Peyer's patch (tissue), 4 donors: Measurements from ENCODE around the gene SCUBE1. TPM values are rescaled to one million over a fixed set of nuclear protein-coding genes. Genes with fewer than 3 reads are reported as not detected.

Experiments
- DNase-seq, 3 donors: peaks; one replicate each; pipeline ENCODE4 v3.0.0-alpha.2; 2017 to 2019
- H3K27ac ChIP-seq, 4 donors: fragments of 200-600 bp; sonication (generic); one replicate each; pipeline ENCODE4 v1.5.1; 2016 to 2019
- H3K27me3 ChIP-seq, 2 donors: fragments of 200-600 bp; sonication (generic); one replicate each; pipeline ENCODE4 v1.5.1; 2019
- H3K36me3 ChIP-seq, 3 donors: fragments of 200-600 bp; sonication (generic); one replicate each; pipeline ENCODE4 v1.5.1; 2016 to 2019
- H3K4me1 ChIP-seq, 4 donors: fragments of 200-600 bp; sonication (generic); one replicate each; pipeline ENCODE4 v1.5.1; 2016 to 2019
- H3K4me3 ChIP-seq, 4 donors: fragments of 200-600 bp; sonication (generic); 1 replicate in 3 of 4; 2 replicates in 1 of 4; pipeline ENCODE4 v1.5.1; 2016 to 2019; ENCODE audit warnings: mild to moderate bottlenecking in 1 of 4
- H3K9me3 ChIP-seq, 4 donors: fragments of 200-600 bp; sonication (generic); one replicate each; pipeline ENCODE4 v1.5.1; 2016 to 2019; ENCODE audit warnings: mild to moderate bottlenecking in 1 of 4
- CTCF ChIP-seq, 6 experiments: fragments of 450-650 bp in 4 of 6; fragments of 200-600 bp in 2 of 6; sonication (generic) in 1 of 6; IDR thresholded peaks; one replicate each; pipeline ENCODE4 v1.5.1; 2017 to 2019; ENCODE audit warnings: antibody characterized with exemption in 6 of 6, mild to moderate bottlenecking in 3 of 6, moderate library complexity in 1 of 6
- POLR2A ChIP-seq, 2 donors: fragments of 450-650 bp; IDR thresholded peaks; one replicate each; pipeline ENCODE4 v1.5.1; 2017; ENCODE audit warnings: antibody characterized with exemption in 2 of 2, mild to moderate bottlenecking in 2 of 2, moderate library complexity in 2 of 2
- total RNA-seq, 4 donors: library from RNA; depleted of rRNA; stranded (reverse); fragments of >200 nt; gene quantifications; one replicate each; pipeline ENCODE4 v1.1.0, GENCODE V29; 2016

SCUBE1 gene
- total RNA-seq, 4 donors from 2014 or later = 1.6 to 47.9 (median 7.9) TPM

- Histone ChIP-seq H3K4me3 (no peak overlapping the region), H3K36me3 (no peaks in the 10 kb centered on the region), H3K27ac (no peak overlapping the region), H3K4me1 (no peaks in the 10 kb centered on the region), H3K9me3 (no peaks in the 10 kb centered on the region), H3K27me3 (no peaks in the 10 kb centered on the region)
- TF ChIP-seq POLR2A (IDR thresholded peaks at IDR 0.05) (no peak), CTCF (IDR thresholded peaks at IDR 0.05) (no peak)
- DNase-seq = no peak
Observed at GRCh38 chr22:43230571-43230970, 112.6 kb downstream of the SCUBE1 start.

DNA sequence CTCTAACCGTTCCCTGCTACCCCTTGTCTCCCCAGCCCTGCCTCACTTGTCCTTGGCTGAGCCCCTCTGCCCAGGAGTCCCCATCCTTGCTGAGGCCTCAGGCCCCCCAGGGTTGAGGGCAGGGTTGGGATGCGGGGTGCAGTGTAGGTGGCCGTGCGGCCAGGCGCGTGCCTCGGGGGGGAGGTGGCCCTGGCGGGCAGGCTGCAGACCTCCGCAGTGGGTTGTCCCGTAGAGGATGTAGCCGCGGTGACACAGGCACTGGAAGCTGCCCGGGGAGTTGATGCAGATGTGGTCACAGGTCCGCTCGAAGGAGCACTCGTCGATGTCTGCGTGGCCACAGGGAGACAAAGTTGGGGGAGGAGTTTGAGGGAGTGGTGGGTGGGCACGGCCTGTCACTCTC, 114.3 kb downstream of the SCUBE1 start:
- no peaks in the 10 kb centered on the region for H3K9me3 ChIP-seq
- TF ChIP-seq CTCF (IDR thresholded peaks at IDR 0.05) (no peak), POLR2A (IDR thresholded peaks at IDR 0.05) (no peak)
- no peaks in the 10 kb centered on the region for H3K4me1 ChIP-seq
- H3K4me3 ChIP-seq = no peak overlapping the region
- no peaks in the 10 kb centered on the region for H3K27me3 ChIP-seq
- H3K36me3 ChIP-seq = no peaks in the 10 kb centered on the region
- no peak overlapping the region for H3K27ac ChIP-seq
- no peak for DNase-seq

DNA sequence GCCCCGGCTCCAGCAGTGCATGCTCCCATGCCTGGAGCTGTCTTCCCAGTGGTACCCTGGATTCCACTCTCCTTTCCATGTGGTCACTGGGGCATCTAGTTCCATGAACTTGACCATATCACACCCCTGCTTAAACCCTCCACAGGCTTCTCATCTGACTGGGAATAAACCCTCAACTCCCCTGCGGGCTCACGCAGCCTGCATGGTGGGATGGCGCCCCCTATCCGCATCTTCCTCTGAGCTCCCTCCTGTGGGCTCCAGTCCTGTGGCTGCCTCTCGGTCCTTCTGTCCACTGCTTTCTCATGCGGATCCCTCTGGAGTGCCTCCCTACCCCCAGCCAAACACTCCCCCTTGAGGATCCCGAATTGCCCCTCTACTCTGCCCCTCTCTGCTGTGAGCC, 114.8 kb downstream of the SCUBE1 start:
- DNase-seq = no peak

GRCh38 chr22:43227239-43227630, 115.9 kb downstream of the SCUBE1 start:
- DNase-seq = no peak
- Histone ChIP-seq H3K27ac (no peak overlapping the region), H3K4me3 (no peak overlapping the region), H3K27me3 (no peaks in the 10 kb centered on the region), H3K36me3 (no peaks in the 10 kb centered on the region), H3K9me3 (no peaks in the 10 kb centered on the region), H3K4me1 (no peaks in the 10 kb centered on the region)
- no peak for TF ChIP-seq CTCF (IDR thresholded peaks at IDR 0.05)
- no peak for TF ChIP-seq POLR2A (IDR thresholded peaks at IDR 0.05)

More for the DNA sequence above, 114.8 kb downstream of the SCUBE1 start:
- Histone ChIP-seq H3K9me3 (no peaks in the 10 kb centered on the region), H3K36me3 (no peaks in the 10 kb centered on the region), H3K4me1 (no peaks in the 10 kb centered on the region), H3K27ac (no peak overlapping the region), H3K27me3 (no peaks in the 10 kb centered on the region), H3K4me3 (no peak overlapping the region)
- no peak for TF ChIP-seq POLR2A (IDR thresholded peaks at IDR 0.05)
- TF ChIP-seq CTCF (IDR thresholded peaks at IDR 0.05) = no peak

GRCh38 chr22:43226377-43227238, 116.6 kb downstream of the SCUBE1 start:
- no peaks in the 10 kb centered on the region for H3K9me3 ChIP-seq
- no peaks in the 10 kb centered on the region for H3K4me1 ChIP-seq
- no peaks in the 10 kb centered on the region for H3K36me3 ChIP-seq
- H3K27ac ChIP-seq = no peak overlapping the region
- TF ChIP-seq CTCF (IDR thresholded peaks at IDR 0.05) (no peak), POLR2A (IDR thresholded peaks at IDR 0.05) (no peak)
- H3K4me3 ChIP-seq = no peak overlapping the region
- no peak for DNase-seq
- no peaks in the 10 kb centered on the region for H3K27me3 ChIP-seq
